ENCODE data around the gene HSDL1.
"Not testable (repeated sequence)": the region's sequence is repeated elsewhere in the genome, so short reads cannot be mapped to it uniquely, and the experiment has no call there.

The HSDL1 gene

DNA sequence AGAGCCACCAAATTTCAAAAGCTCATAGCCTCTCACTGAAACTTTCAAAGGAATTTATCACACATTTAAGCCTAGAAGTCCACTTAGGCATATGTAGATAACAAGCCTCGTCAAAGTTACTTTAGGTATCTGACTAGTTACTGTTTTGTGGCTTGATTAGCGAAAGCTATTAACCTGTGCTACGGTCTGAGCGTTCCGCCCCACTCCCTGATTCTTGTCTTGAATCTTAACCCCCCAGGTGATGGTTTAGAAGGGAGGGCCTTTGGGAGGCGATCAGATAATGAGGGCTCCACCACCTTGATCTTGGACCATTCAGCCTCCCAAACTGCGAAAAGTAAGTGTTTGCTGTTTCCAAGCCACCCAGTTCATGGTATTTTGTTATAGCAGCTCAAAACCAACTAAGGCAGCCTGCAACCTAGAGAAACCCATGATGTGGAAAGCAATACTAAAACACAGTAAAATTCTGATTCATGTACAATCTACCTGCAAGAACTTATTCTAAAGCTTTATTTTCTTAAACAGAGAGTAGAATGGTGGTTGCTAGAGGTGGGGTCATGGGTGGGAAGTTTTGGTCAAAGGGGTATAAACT is 7.1 kb downstream of the HSDL1 start:
- no peak for DNase-seq

DNA sequence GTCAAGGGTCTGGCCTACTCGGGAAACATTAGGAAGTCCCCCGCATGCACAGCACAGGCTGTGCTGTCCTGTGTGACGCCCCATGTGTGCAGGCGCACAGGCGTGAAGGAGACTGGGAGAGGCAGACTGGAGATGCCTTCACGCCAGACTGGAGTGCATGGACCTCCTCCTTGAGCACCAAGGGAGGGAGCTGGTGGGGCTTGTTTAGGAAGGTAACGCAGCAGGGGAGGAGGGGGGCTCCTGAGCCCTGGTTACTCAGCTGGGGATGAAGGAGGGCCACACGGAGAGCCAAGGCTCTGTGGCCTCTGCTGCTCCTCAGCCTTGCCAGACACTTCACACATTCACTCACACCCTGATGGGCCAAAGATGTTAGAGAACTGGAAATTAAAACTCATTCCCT is 7.7 kb downstream of the HSDL1 start:
- no peak for DNase-seq

DNA sequence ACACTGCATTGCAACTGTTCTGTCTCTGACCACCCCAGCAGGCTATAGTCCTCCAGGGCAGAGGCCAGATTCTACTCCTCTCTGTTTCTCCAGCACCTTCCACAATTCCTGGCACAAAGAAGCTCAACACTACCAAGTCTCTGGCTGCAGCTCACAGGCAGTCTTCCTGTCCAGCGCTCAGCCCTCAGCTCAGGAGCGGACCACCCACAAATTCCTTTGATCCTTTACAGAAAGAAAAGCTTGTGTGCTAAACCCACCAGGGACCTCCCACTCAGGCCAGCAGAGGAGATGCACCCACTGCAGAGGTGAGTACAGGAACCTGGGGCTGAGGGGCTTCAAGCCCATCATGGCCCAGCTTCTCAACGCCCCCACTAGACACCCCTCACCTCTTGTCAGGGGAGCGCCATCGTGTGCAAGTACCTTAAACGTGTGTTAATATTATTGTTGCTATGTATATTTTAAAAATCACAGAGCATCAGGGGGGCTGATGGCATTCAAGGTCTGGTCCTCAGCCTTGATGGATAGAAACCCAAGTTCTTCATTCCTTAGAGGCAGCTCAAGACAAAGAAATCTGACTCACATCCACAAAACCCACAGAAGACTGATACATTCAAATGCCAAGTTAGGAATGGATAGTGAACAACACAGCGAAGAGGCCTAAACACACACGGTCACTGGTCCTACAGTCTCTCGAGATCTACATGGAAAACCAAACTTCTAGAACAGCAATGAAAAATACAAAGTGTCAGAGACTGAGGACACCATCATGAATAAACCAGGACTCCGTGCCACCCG is 8.4 kb downstream of the HSDL1 start:
- no peak for DNase-seq

DNA sequence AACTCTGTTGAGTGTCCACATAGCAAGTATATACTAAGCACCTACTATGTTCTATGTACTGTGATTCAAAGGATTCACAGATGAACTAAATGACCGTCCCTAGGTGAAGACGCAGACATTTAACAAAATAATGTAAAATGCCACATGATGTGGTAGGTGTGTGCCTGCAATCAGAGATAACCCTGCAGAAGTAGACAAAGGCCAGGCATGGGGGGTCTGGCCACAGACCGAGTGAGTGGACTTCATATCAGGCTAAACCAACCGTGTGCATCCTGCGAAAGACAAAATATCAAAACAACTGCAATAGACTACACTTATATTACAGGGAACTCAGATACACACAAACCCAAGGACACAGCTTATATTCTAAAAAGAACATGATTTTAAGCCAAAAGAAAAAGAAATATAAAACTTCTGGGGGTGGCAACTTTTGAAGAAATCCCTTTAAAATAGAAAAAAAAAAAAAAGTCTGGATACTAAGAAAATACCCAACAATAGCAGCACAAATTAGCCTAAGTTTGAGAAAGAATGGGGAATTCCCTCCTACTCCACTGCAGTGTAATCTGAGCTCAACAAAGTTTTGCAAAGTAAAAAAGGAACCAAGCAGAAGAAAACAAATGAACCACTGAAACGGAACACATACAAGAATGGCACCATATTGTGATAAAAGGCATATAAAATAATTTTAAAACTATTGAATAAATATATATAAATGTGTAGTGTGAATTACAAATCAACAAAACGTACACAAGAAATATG is 12.3 kb downstream of the HSDL1 start:
- DNase-seq: no peak

DNA sequence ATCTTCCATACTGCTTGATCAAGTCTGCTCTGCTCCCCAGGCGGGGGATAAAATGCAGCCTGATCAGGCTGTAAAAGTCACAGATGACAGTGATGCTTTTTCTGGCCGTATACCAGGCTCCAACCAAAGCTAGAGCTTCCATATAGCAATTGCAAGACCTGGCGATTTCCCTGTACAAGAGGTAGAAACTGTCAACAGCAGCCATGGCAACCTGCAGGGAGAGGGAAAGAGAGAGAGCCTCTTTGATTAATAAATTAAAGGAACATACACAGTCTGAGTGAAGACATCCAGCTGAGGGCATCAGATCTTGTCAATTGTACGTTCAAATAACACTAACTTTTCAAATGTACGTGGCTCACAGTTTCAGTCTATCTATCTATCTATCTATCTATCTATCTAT is 13.9 kb downstream of the HSDL1 start:
- no peak for DNase-seq

DNA sequence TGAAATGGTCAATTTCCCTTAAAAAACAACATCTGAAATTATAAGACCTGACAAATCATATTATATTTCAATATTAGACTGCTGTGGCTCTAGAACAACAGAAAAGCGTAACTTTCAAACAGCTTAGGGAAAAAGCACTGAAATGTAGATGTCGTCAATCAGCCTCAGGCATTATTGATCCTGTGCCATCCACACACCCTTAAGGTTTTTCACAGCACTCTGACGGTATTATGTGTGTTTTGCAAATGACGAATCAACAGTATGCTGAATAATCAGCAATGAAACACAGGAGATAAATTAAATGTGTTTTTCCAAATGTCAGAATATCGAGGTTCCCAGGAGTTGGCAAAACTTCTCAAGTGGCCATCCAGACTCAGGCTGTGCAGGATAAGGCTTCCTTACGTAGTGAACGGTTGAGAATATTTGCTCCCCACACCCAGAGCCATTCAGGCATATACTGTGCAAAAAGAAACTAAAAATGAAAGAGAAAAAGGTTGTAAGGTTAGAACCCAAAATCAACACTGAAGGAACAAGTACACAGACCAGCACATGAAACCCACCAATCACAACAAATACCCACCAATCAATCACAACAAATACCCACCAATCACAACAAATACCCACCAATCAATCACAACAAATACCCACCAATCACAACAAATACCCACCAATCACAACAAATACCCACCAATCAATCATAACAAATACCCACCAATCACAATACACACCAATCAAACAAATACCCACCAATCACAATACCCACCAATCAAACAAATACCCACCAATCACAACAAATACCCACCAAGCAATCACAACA is 20.5 kb downstream of the HSDL1 start:
- no peak for DNase-seq

DNA sequence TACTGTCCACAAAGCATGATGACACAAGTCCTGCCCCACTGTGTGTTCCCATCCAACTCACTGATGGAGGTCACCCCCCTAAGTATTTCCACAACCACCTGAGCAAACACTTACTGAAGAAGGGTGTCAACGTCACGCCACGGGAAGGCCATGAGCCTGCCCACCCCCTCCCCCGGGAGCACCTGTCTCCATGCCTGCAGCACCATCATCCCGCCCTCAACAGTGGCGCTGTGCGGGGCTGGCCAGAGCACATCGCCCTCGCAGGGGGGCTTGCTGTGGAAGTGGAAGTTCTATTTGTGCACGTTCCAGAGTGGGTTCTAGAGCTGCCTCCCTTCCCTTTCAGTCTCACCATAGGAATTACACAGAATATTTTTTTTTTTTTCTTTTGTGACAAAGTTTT is 24.0 kb downstream of the HSDL1 start:
- no peak for DNase-seq

DNA sequence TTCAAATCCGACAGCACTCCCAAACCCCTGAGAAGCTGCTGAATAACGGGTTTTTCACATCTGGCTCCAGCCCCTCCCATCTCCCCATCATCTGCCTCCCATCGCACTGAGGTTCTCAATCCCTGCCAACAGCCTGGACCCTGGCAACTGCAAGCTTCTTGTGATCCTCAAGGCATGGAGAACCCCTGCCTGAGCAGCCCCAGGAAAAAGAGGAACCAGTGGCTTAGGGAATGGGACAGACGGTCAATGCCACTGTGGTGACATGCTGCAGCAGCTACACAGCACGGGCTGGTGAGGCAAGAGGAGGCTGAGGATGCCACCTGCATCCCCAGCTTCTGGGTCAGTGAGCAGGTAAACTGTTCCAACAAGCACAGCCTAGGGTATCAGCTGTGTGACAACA is 25.0 kb downstream of the HSDL1 start:
- DNase-seq: no peak

DNA sequence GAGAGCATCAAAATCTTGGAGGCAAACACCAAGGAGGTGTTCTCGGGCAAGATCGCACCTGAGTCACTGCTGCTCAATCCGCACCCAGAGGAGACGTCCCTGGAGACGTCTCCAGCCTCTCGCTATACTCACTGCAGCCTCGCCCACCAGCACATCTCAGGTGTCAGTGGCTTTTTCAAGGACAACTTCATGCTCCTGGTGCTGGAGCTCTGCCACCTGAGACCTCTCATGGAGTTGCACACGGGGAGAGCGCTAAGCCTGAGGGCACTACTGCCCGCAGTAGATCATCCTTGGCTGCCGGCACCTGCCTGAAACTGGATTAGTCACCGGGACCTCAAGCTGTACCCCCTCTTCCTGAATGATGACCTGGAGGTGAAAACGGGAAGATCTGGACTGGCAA is 25.6 kb downstream of the HSDL1 start:
- DNase-seq: no peak

DNA sequence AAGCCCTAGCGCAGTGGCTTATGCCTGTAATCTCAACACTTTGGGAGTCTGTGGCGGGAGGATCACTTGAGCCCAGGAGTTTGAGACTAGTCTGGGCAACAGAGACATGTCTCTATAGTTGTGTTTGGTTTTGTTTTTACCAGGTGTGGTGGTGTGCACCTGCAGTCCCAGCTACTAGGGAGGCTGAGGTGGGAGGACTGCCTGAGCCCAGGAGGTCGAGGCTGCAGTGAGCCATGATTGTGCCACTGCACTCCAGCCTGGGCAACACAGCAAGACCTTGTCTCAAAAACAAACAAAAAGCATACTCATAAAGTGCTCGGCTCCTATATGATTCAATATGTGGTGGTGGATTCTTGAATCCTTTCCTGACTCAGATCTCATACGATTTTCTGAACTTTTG is 26.7 kb downstream of the HSDL1 start:
- not testable (repeated sequence) for DNase-seq

DNA sequence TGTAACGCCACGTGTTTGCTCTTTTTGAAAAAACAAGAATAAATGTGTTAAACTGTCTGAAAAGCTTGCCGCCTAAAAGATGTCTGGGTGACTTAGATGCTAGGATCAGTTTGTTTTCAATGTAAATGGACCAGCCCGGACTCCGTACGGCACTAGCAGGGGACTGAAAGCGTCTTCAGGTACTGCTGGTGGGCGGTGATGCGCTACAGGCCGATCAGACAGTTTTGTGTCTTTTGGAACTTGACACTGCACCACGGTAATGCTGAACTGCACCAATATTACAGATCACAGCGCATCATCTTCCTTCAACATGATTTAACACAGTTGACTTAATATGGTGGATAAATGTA is 27.5 kb downstream of the HSDL1 start:
- no peak for DNase-seq

DNA sequence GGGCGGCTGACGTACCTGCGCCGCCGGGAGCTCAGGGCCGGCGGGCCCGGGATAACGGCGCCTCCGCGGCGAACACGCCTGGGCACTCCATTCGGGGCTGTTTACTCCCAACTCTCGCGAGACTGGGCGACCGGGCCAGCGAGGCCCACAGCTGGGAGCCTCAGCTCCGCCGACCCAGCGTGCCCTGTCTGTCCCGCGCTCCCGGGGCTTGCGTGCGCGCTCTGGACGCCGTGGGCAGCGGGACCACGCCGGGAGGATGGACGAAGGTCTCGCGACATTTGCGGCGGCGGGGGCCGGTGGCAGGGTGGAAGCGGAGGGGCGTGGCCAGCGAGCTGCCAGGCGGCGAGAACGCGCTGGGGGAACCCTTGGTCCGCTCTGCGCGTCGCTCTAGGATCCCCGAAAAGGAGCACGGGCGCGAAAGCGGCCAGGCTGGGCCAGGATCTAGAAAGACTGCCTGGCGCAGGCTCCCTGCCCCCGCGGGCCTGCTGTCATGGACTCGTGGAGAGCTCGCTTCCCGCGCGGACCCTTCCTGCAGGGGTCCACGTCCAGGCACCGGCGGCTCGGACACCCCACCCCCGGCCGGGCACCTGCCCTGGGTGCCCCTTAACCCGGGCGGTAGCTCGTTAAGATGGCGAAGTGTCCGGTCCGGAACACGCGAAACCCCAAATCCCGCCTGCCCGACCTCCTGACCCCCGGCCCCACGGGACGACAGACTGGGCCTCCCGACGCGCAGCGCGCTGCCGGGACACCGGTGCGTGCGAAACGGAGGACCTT is 28.1 kb downstream of the HSDL1 start, which contains the start of gene MBTPS1:
Gene MBTPS1, minus strand, starts transcription at position 223 of the 774 bp plus-strand sequence. CDS start 15,159 bp downstream, outside the sequence.
- peak; percentile 79 for DNase-seq

DNA sequence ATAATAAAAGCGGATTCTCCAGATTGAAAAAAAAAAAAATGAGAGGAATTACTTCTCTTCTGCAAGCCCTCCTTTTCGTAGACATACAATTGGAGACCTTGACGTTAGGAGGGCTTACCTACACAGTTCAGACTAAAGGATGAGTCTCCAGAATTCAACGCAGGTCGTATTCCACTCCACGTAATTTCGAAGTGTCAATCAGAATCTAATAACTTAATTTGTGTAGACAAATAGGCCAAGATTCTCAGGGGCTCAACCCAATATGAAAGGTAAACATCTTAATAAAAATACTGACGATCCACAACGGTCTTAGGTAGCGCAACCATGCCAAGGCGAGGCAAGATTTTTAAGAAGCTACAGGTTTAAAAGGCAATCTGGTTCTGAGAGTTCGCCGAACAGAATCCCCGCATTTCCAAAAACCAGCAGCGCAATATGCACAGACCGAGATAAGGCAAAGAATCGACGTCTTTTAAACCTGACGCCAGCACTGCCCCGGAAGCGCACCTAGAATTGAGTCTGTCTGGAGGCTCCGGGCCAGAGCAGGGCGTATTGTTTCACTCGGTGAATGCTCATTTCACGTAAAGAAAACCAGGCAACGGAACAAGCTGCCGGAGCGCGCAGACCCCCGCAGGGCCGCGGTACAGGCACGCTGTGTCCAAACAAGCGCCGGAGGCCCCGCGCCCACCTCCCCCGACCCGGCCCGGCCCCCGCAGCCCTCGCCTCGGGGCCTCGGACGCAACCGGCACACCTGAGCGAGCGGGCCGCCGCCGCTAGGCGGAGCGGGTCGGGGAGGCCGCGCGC is 28.9 kb downstream of the HSDL1 start:
- DNase-seq: no peak

DNA sequence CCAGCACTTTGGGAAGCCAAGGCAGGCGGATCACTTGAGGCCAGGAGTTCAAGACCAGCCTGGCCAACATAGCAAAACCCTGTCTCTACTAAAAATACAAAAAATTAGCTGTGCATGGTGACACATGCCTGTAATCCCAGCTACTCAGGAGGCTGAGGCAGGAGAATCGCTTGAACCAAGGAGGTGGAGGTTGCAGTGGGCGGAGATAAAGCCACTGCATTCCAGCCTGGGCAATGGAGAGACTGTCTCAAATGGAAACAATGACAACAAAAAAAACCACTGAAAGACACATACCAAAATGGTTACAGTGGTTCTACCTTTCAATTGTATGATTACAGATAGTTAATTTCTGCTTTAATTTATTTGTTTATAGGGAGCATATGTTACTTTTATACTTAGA is 33.0 kb downstream of the HSDL1 start:
- DNase-seq: not testable (repeated sequence)

DNA sequence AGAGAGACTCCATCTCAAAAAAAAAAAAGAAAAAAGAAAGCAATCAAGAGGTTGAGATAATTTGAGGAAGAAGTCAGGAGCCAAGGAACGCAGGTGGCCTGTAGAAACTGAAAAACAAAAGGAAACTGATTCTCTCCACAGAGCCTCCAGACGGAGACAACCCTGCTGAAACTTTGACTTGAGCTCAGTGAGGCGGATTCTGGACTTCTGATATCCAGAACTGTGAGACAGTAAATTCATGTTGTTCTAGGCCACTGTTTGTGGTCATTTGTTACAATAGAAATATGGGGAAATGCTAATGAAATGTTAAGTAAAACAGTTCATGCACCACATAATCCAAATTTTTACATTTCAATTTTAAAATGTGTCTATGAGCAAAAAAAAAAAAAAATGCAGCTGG is 33.5 kb downstream of the HSDL1 start:
- no peak for DNase-seq

DNA sequence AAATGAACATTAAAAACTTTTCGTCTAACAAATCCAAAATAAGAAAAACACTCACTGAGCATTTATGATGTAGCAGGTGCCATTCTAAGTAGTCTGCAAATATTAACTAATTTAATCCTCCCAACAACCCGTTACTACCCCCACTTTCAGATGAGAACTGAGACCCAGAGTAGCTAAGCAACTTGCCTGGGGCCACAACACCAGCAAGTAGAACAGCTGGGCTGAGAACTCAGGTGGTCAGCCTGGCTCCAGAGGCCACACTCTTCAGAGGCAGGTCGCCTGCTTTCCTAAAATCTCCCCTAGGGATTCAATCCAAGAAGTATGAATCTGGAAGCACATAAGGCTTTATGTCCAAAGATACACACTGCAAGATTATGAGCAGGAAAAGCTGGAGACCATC is 34.5 kb downstream of the HSDL1 start:
- DNase-seq: no peak

DNA sequence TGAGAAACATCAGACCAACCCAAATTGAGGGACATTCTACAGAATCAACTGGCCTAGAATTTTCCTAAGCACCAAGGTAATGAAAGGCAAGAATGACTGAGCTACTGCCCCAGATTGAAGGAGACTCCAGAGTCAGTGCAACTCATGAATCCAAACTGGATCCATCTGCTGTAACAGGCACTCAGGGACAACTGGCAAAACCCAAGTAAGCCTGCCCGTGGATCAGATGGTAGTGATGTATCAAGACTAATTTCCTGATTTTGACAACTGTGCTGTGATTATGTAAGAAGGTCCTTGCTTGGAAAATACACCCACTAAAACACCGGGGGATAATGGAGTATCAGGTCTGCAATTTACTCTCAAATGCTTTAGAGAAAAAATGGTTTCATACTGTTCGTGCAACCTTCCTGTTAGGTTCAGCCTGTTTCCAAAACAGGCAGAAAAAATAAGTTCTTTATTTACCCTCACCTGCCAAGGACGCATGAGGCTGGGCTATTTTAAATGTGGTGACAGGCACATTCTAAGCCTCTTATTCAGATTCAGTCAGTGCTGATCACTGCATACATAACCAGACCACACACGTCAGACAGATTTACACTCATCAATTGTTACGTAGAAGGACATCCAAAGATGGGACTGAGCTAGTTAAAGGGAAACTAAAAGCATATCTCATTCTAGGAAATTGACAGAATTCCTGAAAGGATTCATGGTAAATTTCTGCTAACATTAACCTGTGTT is 35.2 kb downstream of the HSDL1 start:
- DNase-seq: no peak

DNA sequence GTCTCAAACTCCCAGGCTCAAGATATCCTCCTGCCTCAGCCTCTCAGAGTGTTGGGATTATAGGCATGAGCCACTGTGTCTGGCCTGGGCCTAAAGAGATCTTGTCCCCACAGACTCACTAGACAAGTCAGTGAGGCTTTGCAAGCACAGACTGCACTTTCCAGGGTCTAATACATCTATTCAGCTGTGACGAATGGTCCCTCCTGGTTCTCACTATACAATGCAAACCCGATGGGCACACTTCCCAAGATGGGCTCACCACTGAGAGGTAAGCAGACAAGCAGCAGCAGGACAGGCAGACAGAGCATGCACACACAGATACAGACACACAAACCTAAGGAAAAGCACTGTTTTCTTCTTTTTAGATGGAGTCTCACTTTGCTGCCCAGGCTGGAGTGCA is 37.1 kb downstream of the HSDL1 start:
- no peak for DNase-seq

DNA sequence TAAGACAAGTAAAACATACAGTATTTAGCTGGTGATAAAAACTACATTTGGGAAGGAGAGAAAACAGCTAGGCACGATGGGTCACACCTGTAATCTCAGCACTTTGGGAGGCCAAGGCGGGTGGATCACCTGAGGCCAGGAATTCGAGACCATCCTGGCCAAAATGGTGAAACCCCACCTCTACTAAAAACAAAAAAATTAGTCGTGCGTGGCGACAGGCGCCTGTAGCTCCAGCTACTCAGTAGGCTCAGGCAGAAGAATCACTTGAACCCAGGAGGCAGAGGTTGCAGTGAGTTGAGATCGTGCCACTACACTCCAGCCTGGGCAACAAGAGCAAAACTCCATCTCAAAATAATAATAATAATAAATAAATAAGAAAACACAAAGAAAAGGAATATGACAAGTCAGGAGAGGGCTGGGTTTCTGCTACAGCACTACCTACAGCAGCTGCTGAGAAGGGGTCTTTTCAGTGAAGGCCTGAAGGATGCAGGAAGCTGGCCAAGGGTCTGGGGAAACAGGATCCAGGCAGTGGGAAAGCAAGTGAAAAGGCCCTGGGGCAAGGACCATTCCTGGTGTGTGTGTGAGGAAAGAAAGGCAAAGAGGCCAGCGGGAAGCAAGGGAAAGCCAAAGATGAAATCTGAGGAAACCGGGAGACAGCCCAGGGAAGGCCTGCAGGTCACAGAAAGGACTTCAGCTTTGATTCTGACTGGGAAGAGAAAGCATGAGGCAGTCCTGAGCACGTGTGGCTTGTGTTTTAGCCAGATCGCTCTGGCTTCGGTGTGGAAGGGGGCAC is 38.8 kb downstream of the HSDL1 start:
- no peak for DNase-seq

DNA sequence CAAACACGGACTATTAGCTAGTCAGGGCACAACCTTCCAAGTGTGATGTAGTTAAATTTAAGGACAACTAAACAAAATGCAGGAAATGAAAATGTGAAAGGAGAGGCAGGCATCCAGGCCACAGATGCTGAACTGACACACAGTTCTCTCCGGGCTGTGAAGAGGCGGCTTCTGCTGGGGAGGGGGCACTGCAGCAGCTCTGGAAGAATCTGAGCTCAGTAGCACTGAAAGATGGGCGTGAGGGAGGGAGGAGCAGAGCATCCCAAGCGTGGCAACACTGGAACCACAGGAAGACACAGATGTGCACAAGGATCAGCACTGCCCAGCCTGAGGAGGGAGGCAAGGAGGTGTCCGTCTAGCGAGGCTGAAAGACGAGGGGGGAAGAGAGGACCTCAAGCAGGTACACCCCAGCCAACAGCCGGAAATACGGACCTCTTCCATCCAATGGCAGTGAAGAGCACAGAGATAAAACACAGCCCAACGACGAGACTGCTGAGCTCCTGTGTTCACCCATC is 39.6 kb downstream of the HSDL1 start:
- DNase-seq: no peak

All from NCI-H1436 treated with DMSO at 0.1 percent for 48 hours (cell line).